ENCODE data around the gene ASL. TPM values are rescaled to one million over a fixed set of nuclear protein-coding genes. Genes with fewer than 3 reads are reported as not detected.

Gene ASL
- polyA plus RNA-seq, 1 of the 3 experiments (the other 2 are of a cell fraction): 138 TPM

- CTCF ChIA-PET: no interaction called here
- TF ChIP-seq TCF12 (IDR thresholded peaks at IDR 0.05) (no peak), RAD21 (IDR thresholded peaks at IDR 0.05; ENCODE audit: low read length) (no peak), TAF1 (IDR thresholded peaks at IDR 0.05; ENCODE audit: borderline replicate concordance, low read depth, low read length) (no peak), MXI1 (IDR thresholded peaks at IDR 0.05; ENCODE audit: low read depth, low read length) (no peak)
- DNase-seq: no peak
- no peak overlapping the region for H3K4me2 ChIP-seq
- H3K4me1 ChIP-seq (ENCODE audit: control insufficient read depth in 1 of 2, insufficient read depth in 2 of 2, low read depth in 1 of 2, low read length in 1 of 2): peaks cover 13 to 24% of the 10 kb centered on the region in 2 experiments; a peak in 2 of 4 replicates
- 73% methylated on average over 3 of the region's 3 CpGs for WGBS (ENCODE audit: low lambda C conversion rate)
- H4K20me1 ChIP-seq (ENCODE audit: insufficient read depth): peaks cover 43% of the 10 kb centered on the region
- peak overlapping the region in 1 of 2 experiments; percentile 56; a peak in 1 of 4 replicates for H3K27ac ChIP-seq (ENCODE audit: low read depth in 2 of 2, low read length in 1 of 2)
- H3K9me2 ChIP-seq: no peaks in the 10 kb centered on the region
- no peaks in the 10 kb centered on the region for H3K27me3 ChIP-seq (ENCODE audit: insufficient read depth)
- H3F3A ChIP-seq (replicated peaks; ENCODE audit: insufficient read depth): peaks cover 6% of the 10 kb centered on the region
- H3K79me2 ChIP-seq (ENCODE audit: insufficient read depth): peaks cover 100% of the 10 kb centered on the region
- no peak overlapping the region for H2AFZ ChIP-seq (ENCODE audit: low read depth)
- H3K9me3 ChIP-seq: no peaks in the 10 kb centered on the region
- no peak overlapping the region for H3K9ac ChIP-seq
- POLR2A ChIA-PET: interaction anchor here (1.1 kb wide), 1 partner anchor 85 kb away, joined by 3 read pairs; no protein-coding TSS in a partner anchor
- no peak overlapping the region for H3K4me3 ChIP-seq (ENCODE audit: low read depth in 2 of 2, low read length in 1 of 2)
- H3K36me3 ChIP-seq (replicated peaks in 1 of 2; ENCODE audit: control insufficient read depth in 1 of 2, insufficient read depth in 2 of 2, low read length in 1 of 2): peaks cover 0 to 20% of the 10 kb centered on the region in 2 experiments
These were observed 43.0 kb downstream of the ASL start for GRCh38 chr7:66118603-66119002.

DNA sequence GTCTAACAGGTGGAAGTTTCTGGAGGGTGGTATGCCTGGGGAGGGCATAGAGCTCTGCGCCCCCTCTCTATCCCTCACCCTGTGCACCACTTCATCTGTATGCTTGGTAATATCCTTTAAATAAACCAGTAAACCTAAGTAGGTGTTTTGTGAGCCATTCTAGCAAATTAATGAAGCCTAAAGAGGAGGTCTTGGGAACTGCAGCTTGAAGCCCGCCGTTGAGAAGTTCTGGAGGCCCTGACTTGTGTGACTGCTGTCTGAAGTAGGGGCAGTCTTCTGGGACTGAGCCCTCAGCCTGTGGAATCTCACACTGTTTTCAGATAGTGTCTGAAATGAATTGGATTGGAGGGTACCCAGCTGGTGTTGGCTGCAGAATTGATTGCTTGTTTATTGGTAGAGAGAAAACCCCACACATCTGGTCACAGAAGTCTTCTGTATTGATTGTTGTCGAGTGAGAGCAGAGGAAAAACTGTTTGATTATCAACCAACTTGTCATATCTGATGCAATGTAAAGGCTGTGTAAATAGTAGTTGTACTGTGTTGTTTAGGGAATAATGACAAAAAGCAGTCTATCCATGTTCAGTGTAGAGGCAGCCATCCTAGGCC lies 43.7 kb downstream of the ASL start:
- peaks cover 0 to 20% of the 10 kb centered on the region in 2 experiments for H3K36me3 ChIP-seq (replicated peaks in 1 of 2; ENCODE audit: control insufficient read depth in 1 of 2, insufficient read depth in 2 of 2, low read length in 1 of 2)
- TF ChIP-seq RAD21 (IDR thresholded peaks at IDR 0.05; ENCODE audit: low read length) (no peak), FOXJ3 (CRISPR knock-in tag; IDR thresholded peaks at IDR 0.05) (no peak), USF1 (IDR thresholded peaks at IDR 0.05; ENCODE audit: borderline replicate concordance, low read depth) (no peak), MAX (IDR thresholded peaks at IDR 0.05; ENCODE audit: low read depth) (no peak), TEAD4 (IDR thresholded peaks at IDR 0.05; ENCODE audit: borderline replicate concordance, insufficient read depth) (no peak)
- TF ChIP-seq, protein P1, sequence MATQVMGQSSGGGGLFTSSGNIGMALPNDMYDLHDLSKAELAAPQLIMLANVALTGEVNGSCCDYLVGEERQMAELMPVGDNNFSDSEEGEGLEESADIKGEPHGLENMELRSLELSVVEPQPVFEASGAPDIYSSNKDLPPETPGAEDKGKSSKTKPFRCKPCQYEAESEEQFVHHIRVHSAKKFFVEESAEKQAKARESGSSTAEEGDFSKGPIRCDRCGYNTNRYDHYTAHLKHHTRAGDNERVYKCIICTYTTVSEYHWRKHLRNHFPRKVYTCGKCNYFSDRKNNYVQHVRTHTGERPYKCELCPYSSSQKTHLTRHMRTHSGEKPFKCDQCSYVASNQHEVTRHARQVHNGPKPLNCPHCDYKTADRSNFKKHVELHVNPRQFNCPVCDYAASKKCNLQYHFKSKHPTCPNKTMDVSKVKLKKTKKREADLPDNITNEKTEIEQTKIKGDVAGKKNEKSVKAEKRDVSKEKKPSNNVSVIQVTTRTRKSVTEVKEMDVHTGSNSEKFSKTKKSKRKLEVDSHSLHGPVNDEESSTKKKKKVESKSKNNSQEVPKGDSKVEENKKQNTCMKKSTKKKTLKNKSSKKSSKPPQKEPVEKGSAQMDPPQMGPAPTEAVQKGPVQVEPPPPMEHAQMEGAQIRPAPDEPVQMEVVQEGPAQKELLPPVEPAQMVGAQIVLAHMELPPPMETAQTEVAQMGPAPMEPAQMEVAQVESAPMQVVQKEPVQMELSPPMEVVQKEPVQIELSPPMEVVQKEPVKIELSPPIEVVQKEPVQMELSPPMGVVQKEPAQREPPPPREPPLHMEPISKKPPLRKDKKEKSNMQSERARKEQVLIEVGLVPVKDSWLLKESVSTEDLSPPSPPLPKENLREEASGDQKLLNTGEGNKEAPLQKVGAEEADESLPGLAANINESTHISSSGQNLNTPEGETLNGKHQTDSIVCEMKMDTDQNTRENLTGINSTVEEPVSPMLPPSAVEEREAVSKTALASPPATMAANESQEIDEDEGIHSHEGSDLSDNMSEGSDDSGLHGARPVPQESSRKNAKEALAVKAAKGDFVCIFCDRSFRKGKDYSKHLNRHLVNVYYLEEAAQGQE (IDR thresholded peaks at IDR 0.05; ENCODE audit: low read depth, low read length): no peak
- H3F3A ChIP-seq (replicated peaks; ENCODE audit: insufficient read depth): peaks cover 6% of the 10 kb centered on the region
- no peaks in the 10 kb centered on the region for H3K9me2 ChIP-seq
- no peak overlapping the region for H3K9ac ChIP-seq
- no peaks in the 10 kb centered on the region for H3K27me3 ChIP-seq (ENCODE audit: insufficient read depth)
- peak overlapping the region in 1 of 2 experiments; percentile 56; a peak in 1 of 4 replicates for H3K27ac ChIP-seq (ENCODE audit: low read depth in 2 of 2, low read length in 1 of 2)
- peaks cover 8 to 26% of the 10 kb centered on the region in 2 experiments; a peak in 3 of 4 replicates for H3K4me1 ChIP-seq (ENCODE audit: control insufficient read depth in 1 of 2, insufficient read depth in 2 of 2, low read depth in 1 of 2, low read length in 1 of 2)
- no peak for DNase-seq
- H3K9me3 ChIP-seq: no peaks in the 10 kb centered on the region
- H3K4me3 ChIP-seq (ENCODE audit: low read depth in 2 of 2, low read length in 1 of 2): no peak overlapping the region
- H2AFZ ChIP-seq (ENCODE audit: low read depth): no peak overlapping the region
- H3K4me2 ChIP-seq: no peak overlapping the region
- peaks cover 100% of the 10 kb centered on the region for H3K79me2 ChIP-seq (ENCODE audit: insufficient read depth)
- ChIA-PET POLR2A (interaction anchor here (1.1 kb wide), 1 partner anchor 86 kb away, joined by 3 read pairs; no protein-coding TSS in a partner anchor), CTCF (interaction anchor here (0.6 kb wide), 1 partner anchor 111 kb away, joined by 3 read pairs; no protein-coding TSS in a partner anchor)
- H4K20me1 ChIP-seq (ENCODE audit: insufficient read depth): peaks cover 46% of the 10 kb centered on the region
- WGBS (ENCODE audit: low lambda C conversion rate): 96% methylated on average over 4 of the region's 4 CpGs

All from SK-N-SH (cell line).